ENCODE results near the gene CORO2B.

GRCh38 chr15:68578175-68578979, 416 bp upstream of the CORO2B start:
- TF ChIP-seq CTCF (IDR thresholded peaks at IDR 0.05) (peak in 4 of 6 experiments; percentile 15 to 58 (median 41)), POLR2A (IDR thresholded peaks at IDR 0.05) (peak in 1 of 2 donors; percentile 14)

All from thyroid gland (tissue), 4 donors.